A673 (cell line): ENCODE measurements around the gene ADAMTSL3. TPM values are rescaled to one million over a fixed set of nuclear protein-coding genes. Genes with fewer than 3 reads are reported as not detected.

Experiments
- BruUV-seq: library from RNA; stranded (reverse); fragments of 400-500 nt; replicated peaks from 2 replicates; lab custom pipeline; 2021; lab: Mats Ljungman, UMichigan
- CTCF ChIA-PET: fragments of 300-600 bp; sonication (Branson Sonifier 250); formaldehyde crosslinking; loops from one replicate; lab custom pipeline; 2022; ENCODE audit warnings: antibody characterized with exemption; lab: Charles Lee
- POLR2A ChIA-PET: fragments of 300-600 bp; sonication (Branson Sonifier 250); formaldehyde crosslinking; loops from one replicate; lab custom pipeline; 2022; ENCODE audit warnings: antibody characterized with exemption; ENCODE audit not compliant: low non-redundant PET; lab: Charles Lee
- DNase-seq: peaks from one replicate; pipeline ENCODE4 v3.0.0-alpha.2; 2015; ENCODE audit warnings: low spot score
- H3K27ac ChIP-seq: fragments of 200-600 bp; sonication (generic); 2 replicates; pipeline ENCODE4 v1.5.1; 2016; ENCODE audit warnings: mixed run types, low read depth, mild to moderate bottlenecking, mixed read lengths, antibody characterized with exemption, low read length; ENCODE audit not compliant: poor library complexity, severe bottlenecking
- H3K27me3 ChIP-seq: fragments of 200-600 bp; sonication (generic); replicated peaks from 2 replicates; pipeline ENCODE4 v1.6.1; 2017; ENCODE audit warnings: mixed run types, low read depth, mild to moderate bottlenecking, mixed read lengths, antibody characterized with exemption, low read length; ENCODE audit not compliant: insufficient read depth, poor library complexity
- H3K36me3 ChIP-seq: fragments of 200-600 bp; sonication (generic); 2 replicates; pipeline ENCODE4 v1.6.1; 2016; ENCODE audit warnings: mixed run types, mild to moderate bottlenecking, mixed read lengths, antibody characterized with exemption, low read length; ENCODE audit not compliant: insufficient read depth, poor library complexity, severe bottlenecking
- H3K4me1 ChIP-seq: fragments of 200-600 bp; sonication (generic); 2 replicates; pipeline ENCODE4 v1.6.1; 2017; ENCODE audit warnings: mixed run types, mild to moderate bottlenecking, mixed read lengths, antibody characterized with exemption, low read length; ENCODE audit not compliant: insufficient read depth, poor library complexity, severe bottlenecking
- H3K4me3 ChIP-seq: fragments of 200-600 bp; sonication (generic); 2 replicates; pipeline ENCODE4 v1.5.1; 2016; ENCODE audit warnings: low read depth, mixed run types, mild to moderate bottlenecking, mixed read lengths, low read length; ENCODE audit not compliant: poor library complexity, severe bottlenecking
- H3K9me3 ChIP-seq: fragments of 200-600 bp; sonication (generic); 2 replicates; pipeline ENCODE4 v1.6.1; 2016; ENCODE audit warnings: mixed run types, low read depth, mild to moderate bottlenecking, mixed read lengths, antibody characterized with exemption, low read length; ENCODE audit not compliant: poor library complexity, severe bottlenecking
- EZH2 ChIP-seq: fragments of 200-600 bp; sonication (generic); IDR thresholded peaks from 2 replicates; pipeline ENCODE4 v1.6.1; 2017; ENCODE audit warnings: borderline replicate concordance, low read depth, mild to moderate bottlenecking, mixed read lengths, antibody characterized with exemption, low read length; ENCODE audit not compliant: poor library complexity, severe bottlenecking
- intact Hi-C: fragments of 100-400 bp; cut with micrococcal nuclease; formaldehyde crosslinking; loops from one replicate; pipeline ENCODE4 v1.10.0; 2022; ENCODE audit not compliant: unreplicated experiment
- total RNA-seq: library from RNA; stranded (reverse); gene quantifications from 2 replicates; pipeline ENCODE4 v1.2.3, GENCODE V29; 2021
- TF ChIP-seq, protein P1 (sequence below): fragments of 300-800, 200-600 bp; sonication (generic); conservative IDR thresholded peaks from 2 replicates; pipeline ENCODE4 v1.5.1; 2017; ENCODE audit warnings: low read depth, mild to moderate bottlenecking, antibody characterized with exemption, low read length, moderate library complexity, mixed read lengths

Gene ADAMTSL3
- total RNA-seq, 1 experiment from 2014 or later = 0.95 TPM

GRCh38 chr15:83999396-84000135 lies 345.6 kb downstream of the ADAMTSL3 start:
- Histone ChIP-seq H3K27me3 (no peaks in the 10 kb centered on the region), H3K9me3 (no peaks in the 10 kb centered on the region), H3K4me3 (no peak overlapping the region), H3K27ac (no peak overlapping the region), H3K4me1 (no peaks in the 10 kb centered on the region), H3K36me3 (no peaks in the 10 kb centered on the region)
- BruUV-seq = no TSS peak
- no peak for TF ChIP-seq EZH2
- TF ChIP-seq, protein P1, sequence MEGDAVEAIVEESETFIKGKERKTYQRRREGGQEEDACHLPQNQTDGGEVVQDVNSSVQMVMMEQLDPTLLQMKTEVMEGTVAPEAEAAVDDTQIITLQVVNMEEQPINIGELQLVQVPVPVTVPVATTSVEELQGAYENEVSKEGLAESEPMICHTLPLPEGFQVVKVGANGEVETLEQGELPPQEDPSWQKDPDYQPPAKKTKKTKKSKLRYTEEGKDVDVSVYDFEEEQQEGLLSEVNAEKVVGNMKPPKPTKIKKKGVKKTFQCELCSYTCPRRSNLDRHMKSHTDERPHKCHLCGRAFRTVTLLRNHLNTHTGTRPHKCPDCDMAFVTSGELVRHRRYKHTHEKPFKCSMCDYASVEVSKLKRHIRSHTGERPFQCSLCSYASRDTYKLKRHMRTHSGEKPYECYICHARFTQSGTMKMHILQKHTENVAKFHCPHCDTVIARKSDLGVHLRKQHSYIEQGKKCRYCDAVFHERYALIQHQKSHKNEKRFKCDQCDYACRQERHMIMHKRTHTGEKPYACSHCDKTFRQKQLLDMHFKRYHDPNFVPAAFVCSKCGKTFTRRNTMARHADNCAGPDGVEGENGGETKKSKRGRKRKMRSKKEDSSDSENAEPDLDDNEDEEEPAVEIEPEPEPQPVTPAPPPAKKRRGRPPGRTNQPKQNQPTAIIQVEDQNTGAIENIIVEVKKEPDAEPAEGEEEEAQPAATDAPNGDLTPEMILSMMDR = no peak
- intact Hi-C loops = no loop called here
- DNase-seq = no peak
- POLR2A ChIA-PET = no interaction called here
- CTCF ChIA-PET = no interaction called here

DNA sequence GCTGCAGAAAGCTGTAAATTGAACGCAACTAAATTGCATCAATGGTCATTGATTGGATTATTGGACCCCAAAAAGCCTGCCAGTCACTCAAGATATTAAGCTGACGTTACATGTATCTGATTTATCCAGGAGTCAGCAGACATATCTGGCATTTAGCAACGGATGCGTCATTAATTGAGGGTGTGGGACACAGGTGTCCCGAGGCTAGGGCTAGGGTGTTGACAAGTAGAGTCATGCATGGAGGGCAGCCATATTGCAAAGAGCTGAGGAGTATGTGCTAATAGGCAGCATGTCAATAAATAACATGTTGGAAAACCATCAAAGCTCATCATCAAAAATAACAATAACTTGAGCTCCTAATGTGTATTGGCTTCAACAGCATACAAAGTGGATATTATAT lies 347.1 kb downstream of the ADAMTSL3 start:
- Histone ChIP-seq H3K27me3 (no peaks in the 10 kb centered on the region), H3K4me1 (no peaks in the 10 kb centered on the region), H3K4me3 (no peak overlapping the region), H3K9me3 (no peaks in the 10 kb centered on the region), H3K36me3 (no peaks in the 10 kb centered on the region), H3K27ac (no peak overlapping the region)
- no peak for DNase-seq
- no TSS peak for BruUV-seq
- ChIA-PET CTCF (no interaction called here), POLR2A (no interaction called here)
- TF ChIP-seq, protein P1 = no peak
- TF ChIP-seq EZH2 = no peak
- intact Hi-C loops = no loop called here

DNA sequence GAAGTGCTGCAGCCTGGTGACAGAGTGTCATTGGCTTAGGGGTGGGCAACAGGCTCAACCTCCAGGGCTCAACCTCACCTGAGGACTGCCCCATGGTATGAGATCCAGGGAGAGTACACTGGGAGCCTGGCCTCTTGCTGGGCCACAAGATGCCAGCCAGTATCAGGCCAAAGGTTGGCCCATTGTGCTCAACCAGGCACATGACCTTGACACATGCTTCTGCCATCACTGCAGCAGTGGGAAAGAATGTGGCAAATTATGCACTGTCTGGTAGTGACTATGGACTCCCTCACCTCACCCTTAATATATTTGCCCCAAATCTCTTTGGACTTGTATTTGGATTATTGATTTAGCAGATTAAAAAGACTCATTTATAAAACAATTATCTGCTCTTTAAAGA lies 347.7 kb downstream of the ADAMTSL3 start:
- Histone ChIP-seq H3K4me1 (no peaks in the 10 kb centered on the region), H3K9me3 (no peaks in the 10 kb centered on the region), H3K27me3 (no peaks in the 10 kb centered on the region), H3K4me3 (no peak overlapping the region), H3K36me3 (no peaks in the 10 kb centered on the region), H3K27ac (no peak overlapping the region)
- no TSS peak for BruUV-seq
- CTCF ChIA-PET = no interaction called here
- no peak for TF ChIP-seq EZH2
- TF ChIP-seq, protein P1 = no peak
- POLR2A ChIA-PET = no interaction called here
- intact Hi-C loops = no loop called here
- no peak for DNase-seq
